GM06990 (cell line): ENCODE measurements around the gene RAB3GAP1.
A peak's percentile ranks its signal among the peaks of the same experiment; 100 is the strongest.
"Not testable (repeated sequence)": the region's sequence is repeated elsewhere in the genome, so short reads cannot be mapped to it uniquely, and the experiment has no call there.

Experiments used
- DNase-seq: peaks from one replicate; pipeline ENCODE4 v3.0.0-alpha.2; 2011; ENCODE audit not compliant: insufficient read length; ENCODE audit errors: extremely low read depth
- H3K27me3 ChIP-seq: replicated peaks from 2 replicates; pipeline ENCODE4 v1.6.0; 2011; ENCODE audit warnings: low read length; ENCODE audit not compliant: control insufficient read depth, insufficient read depth
- H3K36me3 ChIP-seq: 2 replicates; pipeline ENCODE4 v1.5.1; 2011; ENCODE audit warnings: low read length; ENCODE audit not compliant: control insufficient read depth, insufficient read depth
- H3K4me3 ChIP-seq: replicated peaks from 2 replicates; pipeline ENCODE4 v1.5.1; 2011; ENCODE audit warnings: low read depth, mild to moderate bottlenecking, control low read depth, low read length
- CTCF ChIP-seq: IDR thresholded peaks from 2 replicates; pipeline ENCODE4 v1.5.1; 2011; ENCODE audit warnings: low read length, control low read depth, mild to moderate bottlenecking, inconsistent platforms; ENCODE audit not compliant: insufficient read depth, poor library complexity, severe bottlenecking

Gene RAB3GAP1

GRCh38 chr2:135029481-135030134 is 22.5 kb upstream of the RAB3GAP1 start:
- H3K36me3 ChIP-seq = no peaks in the 10 kb centered on the region
- DNase-seq = no peak
- H3K27me3 ChIP-seq = no peaks in the 10 kb centered on the region
- no peak overlapping the region for H3K4me3 ChIP-seq
- no peak for TF ChIP-seq CTCF

GRCh38 chr2:135030826-135031225 is 21.3 kb upstream of the RAB3GAP1 start:
- Histone ChIP-seq H3K36me3 (no peaks in the 10 kb centered on the region), H3K27me3 (no peaks in the 10 kb centered on the region), H3K4me3 (no peak overlapping the region)
- TF ChIP-seq CTCF = no peak
- no peak for DNase-seq

DNA sequence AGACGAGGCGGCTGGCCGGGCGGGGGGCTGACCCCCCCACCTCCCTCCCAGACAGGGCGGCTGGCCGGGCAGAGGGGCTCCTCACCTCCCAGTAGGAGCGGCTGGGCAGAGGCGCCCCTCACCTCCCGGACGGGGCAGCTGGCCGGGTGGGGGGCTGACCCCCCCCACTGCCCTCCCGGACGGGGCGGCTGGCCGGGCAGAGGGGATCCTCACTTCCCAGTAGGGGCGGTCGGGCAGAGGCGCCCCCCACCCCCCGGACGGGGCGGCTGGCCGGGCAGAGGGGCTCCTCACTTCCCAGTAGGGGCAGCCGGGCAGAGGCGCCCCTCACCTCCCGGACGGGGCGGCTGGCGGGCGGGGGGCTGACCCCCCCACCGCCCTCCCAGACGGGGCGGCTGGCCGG is 18.9 kb upstream of the RAB3GAP1 start:
- H3K4me3 ChIP-seq, H3K27me3 ChIP-seq, DNase-seq, H3K36me3 ChIP-seq: not testable (repeated sequence)

DNA sequence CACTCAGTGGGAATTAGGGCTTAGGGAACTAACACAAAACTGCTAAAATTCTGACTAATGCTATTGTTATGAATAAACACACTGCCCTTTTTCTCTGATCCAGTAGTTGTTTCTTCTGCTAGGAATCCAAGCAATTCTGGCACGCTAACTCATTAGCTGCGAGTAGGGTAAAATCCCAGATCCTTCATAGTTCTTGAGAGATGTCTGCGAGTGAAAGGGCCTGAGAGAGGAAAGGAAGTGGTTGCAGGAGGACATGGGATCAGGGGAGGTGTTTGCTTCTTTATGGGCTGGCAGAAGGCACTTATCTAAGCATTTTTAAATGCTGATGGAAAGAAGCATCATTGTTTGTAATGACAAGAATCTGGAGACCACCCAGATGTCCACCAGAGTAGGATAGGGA is 14.3 kb upstream of the RAB3GAP1 start:
- Histone ChIP-seq H3K4me3 (no peak overlapping the region), H3K36me3 (no peaks in the 10 kb centered on the region), H3K27me3 (no peaks in the 10 kb centered on the region)
- no peak for DNase-seq
- no peak for TF ChIP-seq CTCF

GRCh38 chr2:135043345-135043744 is 8.7 kb upstream of the RAB3GAP1 start:
- Histone ChIP-seq H3K27me3 (no peaks in the 10 kb centered on the region), H3K4me3 (no peak overlapping the region), H3K36me3 (no peaks in the 10 kb centered on the region)
- TF ChIP-seq CTCF = peak; percentile 68
- DNase-seq = no peak

DNA sequence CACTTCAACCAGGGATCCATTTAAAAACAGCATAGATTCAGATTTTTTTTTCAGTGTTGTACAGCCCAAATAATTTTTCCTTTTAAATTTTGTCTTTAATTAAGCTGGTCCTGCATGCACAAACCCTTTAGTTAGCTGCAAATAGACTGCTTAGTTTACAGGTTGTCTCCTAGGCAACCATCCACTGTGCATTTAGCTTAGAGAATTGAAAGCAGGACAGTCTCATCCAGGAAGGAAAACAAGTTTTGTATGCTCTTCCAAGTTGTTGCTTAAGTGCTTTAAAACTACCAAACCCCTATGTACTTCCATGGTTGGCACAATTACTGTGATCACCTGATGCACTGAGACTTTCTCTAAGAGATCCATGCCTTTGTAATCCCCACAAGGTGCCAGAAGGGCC is 4.8 kb upstream of the RAB3GAP1 start, which contains the start of gene MAP3K19:
TSS of gene MAP3K19 (minus strand) at position 148 of the 400 bp plus-strand sequence. CDS start 22,800 bp downstream, outside the sequence.
- no peak for DNase-seq

More for the DNA sequence above, 4.8 kb upstream of the RAB3GAP1 start, which contains the start of gene MAP3K19:
- Histone ChIP-seq H3K27me3 (no peaks in the 10 kb centered on the region), H3K4me3 (no peak within 1 kb of the TSS), H3K36me3 (no peaks in the 10 kb centered on the region)
- TF ChIP-seq CTCF = no peak
